Measurements from ENCODE around the gene CCDC32.

The CCDC32 gene

GRCh38 chr15:40565333-40566238 is 744 bp upstream of the CCDC32 start:
- no peak for DNase-seq

DNA sequence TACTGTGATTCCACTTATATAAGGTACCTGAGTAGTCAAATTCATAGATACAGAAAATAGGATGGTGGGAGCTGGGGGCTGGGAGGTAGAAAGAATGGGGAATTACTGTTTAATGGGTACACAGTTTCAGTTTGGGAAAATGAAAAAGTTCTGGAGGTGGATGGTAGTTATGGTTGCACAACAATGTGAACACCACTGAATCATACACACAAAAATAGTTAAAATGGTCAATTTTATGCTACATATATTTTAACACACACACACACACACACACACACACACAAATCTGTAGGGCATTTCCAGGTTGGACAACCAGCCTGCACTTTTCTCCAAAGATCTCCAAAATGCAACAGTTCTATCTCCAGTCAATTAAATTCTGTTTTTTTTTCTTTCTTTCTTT is 1.4 kb downstream of the CCDC32 start:
- DNase-seq: no peak

DNA sequence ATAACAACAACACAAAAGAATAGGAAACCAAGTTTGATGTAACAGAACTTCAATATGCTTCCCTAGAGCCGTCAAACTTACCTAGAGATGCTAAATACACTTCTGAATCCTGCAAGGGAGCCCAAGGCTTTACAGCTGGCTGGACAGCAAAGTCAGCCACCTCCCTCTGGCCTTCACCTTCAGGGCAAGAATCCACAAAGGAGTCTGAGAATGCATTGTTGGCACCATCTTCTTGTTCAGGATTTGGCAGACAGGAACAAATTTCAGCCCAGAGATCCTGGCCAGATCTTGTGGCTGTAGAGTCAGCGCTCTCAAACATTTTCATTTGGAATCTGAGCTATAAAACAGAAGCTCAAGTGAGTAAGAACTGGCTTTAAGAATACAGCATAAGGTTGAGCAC is 2.2 kb downstream of the CCDC32 start:
- DNase-seq: no peak

- no peak for DNase-seq
These were observed 5.7 kb downstream of the CCDC32 start for GRCh38 chr15:40558952-40559742.

DNA sequence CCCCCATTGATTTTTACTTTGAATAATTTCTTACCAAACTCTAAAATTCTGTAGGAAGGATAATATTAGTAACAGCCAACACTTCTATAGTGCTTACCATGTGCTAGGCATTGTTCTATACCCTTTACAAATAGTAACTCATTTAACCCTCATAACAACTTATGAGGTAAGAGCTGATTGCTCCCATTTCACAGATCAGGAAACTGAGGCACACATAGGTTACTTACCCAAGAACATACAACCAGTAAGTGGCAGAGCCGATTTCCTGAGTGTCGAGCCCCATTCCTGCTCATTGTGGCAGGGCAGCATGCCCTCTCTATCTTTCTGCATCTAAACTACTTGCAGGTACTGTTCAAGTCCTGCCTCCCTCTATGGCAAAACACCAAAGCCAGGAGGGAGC is 9.0 kb downstream of the CCDC32 start:
- DNase-seq: no peak

- DNase-seq: no peak
These were observed 10.7 kb downstream of the CCDC32 start for GRCh38 chr15:40554161-40554525.

GRCh38 chr15:40550341-40551037 is 14.4 kb downstream of the CCDC32 start:
- no peak for DNase-seq

DNA sequence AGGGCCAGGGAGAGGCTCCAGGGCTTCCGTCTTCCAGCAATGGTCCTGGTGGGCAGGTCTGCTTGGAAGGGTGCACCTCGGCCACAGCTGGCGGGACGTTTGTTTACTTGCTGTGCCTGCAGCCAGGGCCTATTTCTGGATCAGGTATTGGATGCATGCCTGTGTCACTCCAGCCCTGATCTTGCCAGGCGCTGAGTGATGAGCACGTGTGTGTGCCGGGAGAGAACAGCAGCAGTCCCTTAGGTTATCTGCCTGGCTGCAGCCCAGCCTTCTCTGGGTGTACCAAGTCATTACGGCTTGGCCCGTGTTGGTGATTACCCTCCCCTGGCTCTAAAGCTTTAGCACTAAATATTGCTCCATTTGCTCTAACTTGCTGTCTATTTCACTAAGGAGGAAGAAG is 14.9 kb downstream of the CCDC32 start:
- DNase-seq: no peak

DNA sequence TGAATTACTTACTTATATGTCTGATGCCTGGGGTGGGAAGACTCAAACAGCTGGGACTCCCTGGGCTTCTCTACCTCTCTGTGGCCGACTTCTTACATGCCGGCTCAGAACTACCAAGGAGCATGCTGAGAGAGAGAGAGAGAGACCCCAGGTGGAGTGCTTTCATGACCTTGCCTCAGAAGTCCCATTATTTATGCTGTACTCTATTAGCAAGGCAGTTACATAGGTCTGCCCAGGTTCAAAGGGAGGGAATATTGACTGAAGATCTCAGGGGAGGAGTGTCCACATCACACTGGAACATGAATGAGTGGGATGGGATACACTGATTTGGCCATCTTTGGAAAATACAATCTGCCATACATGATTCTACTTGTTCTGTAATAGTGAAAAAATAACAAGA is 16.2 kb downstream of the CCDC32 start:
- no peak for DNase-seq

DNA sequence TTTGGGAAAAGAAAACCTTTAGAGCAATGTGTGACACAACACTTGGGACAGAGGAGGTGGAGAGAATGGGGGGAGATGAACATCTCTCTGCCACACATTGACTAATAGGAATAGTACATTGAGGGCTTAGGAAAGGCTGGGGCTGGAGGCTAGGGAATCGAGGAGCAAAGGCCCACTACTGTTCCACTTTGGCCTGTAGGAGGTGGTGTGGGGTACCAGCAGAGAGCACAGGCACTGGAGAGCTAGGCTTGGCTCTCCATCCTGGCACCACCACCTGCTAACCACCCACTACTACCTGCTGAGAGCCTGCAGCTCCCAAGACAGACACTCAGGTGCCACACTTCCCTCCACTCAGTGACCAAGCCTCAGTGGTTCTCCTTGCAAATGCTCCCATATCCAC is 19.4 kb downstream of the CCDC32 start:
- DNase-seq: no peak

DNA sequence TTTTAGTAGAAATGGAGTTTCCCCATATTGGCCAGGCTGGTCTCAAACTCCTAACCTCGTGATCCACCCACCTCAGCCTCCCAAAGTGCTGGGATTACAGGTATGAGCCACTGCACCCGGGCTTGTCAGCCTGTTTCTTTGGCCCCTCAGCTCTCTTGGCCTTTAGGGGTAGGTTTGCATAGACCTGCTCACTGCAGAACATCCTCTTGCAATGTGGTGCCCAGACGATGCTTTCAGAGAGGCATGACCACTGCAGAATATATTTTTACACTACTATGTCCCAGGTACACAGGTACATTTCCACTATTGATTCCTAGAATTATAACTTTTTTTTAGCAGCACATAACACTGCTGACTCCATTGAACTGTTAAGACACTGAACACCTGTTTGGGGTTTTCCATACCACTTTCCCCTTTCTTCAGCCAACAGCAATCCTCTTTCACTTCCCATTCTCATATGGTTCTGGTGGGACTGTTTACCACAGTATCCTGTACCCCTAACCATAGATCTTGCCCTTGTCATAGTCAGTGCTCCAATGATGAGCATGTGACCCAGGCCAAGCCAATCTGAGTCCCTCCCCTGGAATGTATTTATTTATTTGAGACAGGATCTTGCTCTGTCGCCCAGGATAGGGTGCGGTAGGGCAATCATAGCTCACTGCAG is 21.1 kb downstream of the CCDC32 start:
- no peak for DNase-seq

DNA sequence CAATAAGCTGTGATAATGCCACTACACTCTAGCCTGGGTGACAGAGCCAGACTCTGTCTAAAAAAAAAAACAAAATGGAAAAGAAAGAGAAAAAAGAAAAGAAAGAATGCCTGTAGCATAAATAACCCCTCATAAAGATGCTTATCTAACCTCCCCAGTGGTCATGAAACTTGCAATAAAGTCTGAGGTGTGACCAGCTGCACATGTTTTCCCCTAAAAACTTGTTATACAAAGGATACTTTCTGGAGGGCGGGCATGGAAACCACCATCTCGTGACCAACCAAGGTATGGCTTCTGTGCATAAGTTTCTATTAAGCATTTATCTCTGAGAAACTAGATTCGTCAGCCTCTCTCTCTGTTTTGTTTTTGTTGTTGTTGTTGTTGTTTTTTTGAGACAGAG is 21.8 kb downstream of the CCDC32 start:
- no peak for DNase-seq

DNA sequence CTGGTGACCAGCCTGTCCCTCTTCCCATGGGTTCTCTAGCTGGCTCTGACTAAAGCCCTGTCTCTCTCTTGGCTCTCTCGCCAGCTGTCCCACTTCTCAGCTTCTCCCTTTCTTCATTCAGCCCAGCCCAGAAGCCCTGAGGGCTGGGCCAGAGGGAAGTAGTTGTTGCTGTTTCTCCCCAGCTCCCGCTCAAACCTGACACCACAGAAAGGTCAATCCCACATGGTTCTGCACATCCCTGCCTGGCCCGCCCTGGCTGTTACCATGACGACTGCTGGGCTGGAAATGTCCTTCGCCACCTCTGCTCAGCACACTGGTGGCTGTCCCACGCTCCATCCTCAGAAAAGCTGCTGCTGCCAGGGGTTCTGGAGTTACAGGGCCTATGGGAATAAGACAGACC is 25.9 kb downstream of the CCDC32 start:
- no peak for DNase-seq

GRCh38 chr15:40536501-40536900 is 28.3 kb downstream of the CCDC32 start:
- DNase-seq: no peak

- no peak for DNase-seq
These were observed 30.5 kb downstream of the CCDC32 start for GRCh38 chr15:40534371-40534770.

GRCh38 chr15:40533763-40534364 is 31.0 kb downstream of the CCDC32 start:
- DNase-seq: no peak

- DNase-seq: no peak
These were observed 36.0 kb downstream of the CCDC32 start for GRCh38 chr15:40528801-40529200.

- DNase-seq: no peak
These were observed 39.0 kb downstream of the CCDC32 start for GRCh38 chr15:40525855-40526254.

DNA sequence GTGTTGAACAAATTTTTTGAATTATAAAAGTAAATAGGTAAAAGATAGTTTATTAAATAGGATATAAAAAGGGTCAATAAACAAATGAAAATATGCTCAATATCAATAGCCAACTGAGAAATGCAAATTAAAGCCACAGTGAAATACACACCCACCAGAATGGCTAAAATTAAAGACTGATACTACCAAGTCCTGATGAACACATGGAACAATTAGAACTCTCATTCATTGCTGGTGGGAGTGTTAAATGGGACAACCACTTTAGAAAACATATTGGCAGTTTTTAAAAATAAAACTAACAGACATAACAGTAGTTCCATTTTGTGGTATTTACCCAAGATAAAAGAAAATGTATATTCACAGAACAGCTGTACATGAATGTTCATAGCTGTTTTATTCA is 41.2 kb downstream of the CCDC32 start:
- DNase-seq: no peak

DNA sequence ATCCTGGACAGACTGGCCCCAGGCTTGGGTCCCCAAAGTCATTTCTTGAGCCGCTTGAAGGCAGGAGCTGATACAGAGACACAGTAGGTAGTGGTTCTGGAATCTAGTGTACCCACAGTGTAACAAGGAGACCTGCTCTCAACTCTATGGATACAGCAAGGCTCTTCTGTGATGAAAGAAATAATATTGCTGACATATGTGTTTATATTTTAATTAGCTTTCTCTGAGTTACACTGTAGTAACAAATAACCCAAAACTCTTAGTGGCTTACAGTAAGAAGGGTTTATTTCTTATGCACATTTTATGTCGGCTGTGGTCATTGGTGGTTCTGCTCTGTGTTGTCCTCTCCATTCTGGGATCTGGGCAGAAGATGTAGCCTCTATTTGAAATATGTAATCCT is 48.5 kb downstream of the CCDC32 start:
- no peak for DNase-seq

DNA sequence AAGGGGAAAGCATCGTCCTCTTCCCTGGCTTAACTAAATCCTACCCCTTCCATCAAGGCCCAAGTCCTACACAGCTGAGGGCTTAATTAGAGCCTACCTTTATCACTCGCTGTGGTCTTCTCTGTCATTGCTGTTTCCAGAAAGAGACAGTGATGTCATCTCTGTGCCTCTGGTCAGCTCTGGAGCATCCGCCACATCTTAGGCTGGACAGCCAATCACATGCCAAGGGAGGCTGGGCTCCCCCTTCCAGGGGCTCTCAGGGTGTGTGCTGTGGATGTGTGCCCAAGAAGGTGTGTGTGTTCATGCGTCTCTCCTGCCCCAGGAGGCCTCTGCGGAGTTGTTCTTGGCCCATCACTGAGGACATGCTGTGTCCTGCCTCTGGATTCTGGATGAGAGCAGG is 51.2 kb downstream of the CCDC32 start:
- DNase-seq: no peak

GRCh38 chr15:40512440-40512839 is 52.4 kb downstream of the CCDC32 start:
- DNase-seq: no peak
